GM12891 (cell line): Measurements from ENCODE around the gene HOXD12.

Experiments used
- POLR2A ChIP-seq: IDR thresholded peaks from 2 replicates; pipeline ENCODE4 v1.6.1; 2011; ENCODE audit warnings: low read depth, low read length, control low read depth
- POLR2AphosphoS5 ChIP-seq: IDR thresholded peaks from 2 replicates; pipeline ENCODE4 v1.6.1; 2011; ENCODE audit warnings: low read depth, low read length, control low read depth
- POU2F2 ChIP-seq: IDR thresholded peaks from 2 replicates; pipeline ENCODE4 v1.6.1; 2011; ENCODE audit warnings: low read depth, mild to moderate bottlenecking, control low read depth, low read length, moderate library complexity
- TAF1 ChIP-seq: IDR thresholded peaks from 2 replicates; pipeline ENCODE4 v1.6.1; 2011; ENCODE audit warnings: low read depth, low read length, control low read depth

GRCh38 chr2:176101216-176101830, 1.7 kb downstream of the HOXD12 start:
- TF ChIP-seq POLR2A (no peak), POLR2AphosphoS5 (no peak), TAF1 (no peak), POU2F2 (no peak)
